Activated CD4-positive, alpha-beta T cell treated with anti-CD3 and anti-CD28 coated beads, Interleukin-10, Interleukin-2, amounts not matched to agents 100 ng/mL and 50 ng/mL, durations not matched to agents 16 hours and 8 hours (primary cell): ENCODE measurements around the gene IPO9.
"Not testable (repeated sequence)": the region's sequence is repeated elsewhere in the genome, so short reads cannot be mapped to it uniquely, and the experiment has no call there.

Experiments
- DNase-seq: peaks from one replicate; pipeline ENCODE4 v3.0.0-alpha.2; 2020

The IPO9 gene

DNA sequence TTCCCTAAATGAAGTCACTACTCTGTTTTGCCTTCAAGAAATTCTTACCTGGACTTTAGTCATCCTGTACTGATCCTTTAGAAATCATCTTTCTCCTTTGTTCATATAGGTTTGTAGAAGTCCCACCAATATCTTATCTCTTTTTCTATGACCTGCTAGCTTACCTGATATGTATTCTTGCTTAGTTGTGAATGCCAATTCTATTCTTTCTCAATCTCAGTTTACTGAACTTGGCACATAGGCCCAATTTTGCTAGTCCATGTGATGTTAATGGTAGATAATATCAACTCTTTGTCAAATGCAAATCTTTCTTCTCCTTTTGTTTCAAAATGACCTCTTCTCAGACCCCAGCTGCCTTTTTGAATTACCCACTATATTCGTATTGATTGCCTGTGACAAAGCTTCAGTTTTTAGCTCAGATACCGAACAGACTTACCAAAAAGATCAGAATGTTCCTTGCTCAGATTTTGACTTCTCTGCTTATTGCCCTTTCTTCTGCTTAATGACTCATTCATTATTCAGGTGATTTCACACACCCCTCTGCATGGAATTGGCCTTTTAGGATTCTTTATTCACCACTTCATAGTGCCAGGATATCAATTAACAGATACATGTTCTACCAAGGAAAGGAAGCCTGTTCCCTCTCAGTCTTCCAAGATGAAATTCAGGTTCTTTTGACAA, 20.6 kb downstream of the IPO9 start:
- DNase-seq, result no peak

DNA sequence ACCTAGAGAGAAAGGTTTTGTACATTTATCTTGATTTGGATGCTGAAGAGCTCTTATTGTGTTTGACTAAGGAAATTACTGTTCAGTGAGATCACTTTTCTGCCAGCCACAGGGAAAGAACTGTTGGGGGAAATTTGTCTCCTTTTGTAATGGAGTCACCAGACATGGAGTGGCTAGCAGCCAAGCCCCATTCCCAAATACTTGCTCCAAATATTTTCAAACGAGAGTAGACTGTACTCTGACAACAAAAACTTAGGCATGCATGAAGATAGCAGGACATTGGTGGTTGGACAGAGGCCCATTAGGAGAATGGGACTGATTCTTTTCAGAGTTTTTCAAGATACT, 21.1 kb downstream of the IPO9 start:
- DNase-seq, result no peak

DNA sequence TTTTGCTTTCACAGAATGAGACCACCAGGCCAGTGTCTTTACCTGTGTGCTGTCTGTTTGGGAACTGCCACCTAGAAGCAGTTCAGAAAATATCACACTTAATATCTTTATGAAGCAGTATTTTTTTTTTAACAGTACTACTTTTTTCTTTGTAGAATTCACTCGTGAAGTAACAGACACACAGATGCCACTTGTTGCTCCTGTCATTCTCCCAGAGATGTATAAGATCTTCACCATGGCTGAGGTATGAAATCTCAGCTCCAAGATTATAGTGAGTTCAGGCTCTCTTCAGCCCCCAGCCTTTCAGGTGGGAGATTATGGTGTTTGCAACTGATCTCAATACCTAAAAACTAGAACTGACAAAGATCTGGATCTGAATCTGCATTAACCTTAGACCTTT, 23.0 kb downstream of the IPO9 start:
- no peak for DNase-seq

- DNase-seq, result not testable (repeated sequence)
Measured at GRCh38 chr1:201856722-201857121, 27.8 kb downstream of the IPO9 start.

- DNase-seq, result no peak
Measured at GRCh38 chr1:201859424-201859823, 30.5 kb downstream of the IPO9 start.

DNA sequence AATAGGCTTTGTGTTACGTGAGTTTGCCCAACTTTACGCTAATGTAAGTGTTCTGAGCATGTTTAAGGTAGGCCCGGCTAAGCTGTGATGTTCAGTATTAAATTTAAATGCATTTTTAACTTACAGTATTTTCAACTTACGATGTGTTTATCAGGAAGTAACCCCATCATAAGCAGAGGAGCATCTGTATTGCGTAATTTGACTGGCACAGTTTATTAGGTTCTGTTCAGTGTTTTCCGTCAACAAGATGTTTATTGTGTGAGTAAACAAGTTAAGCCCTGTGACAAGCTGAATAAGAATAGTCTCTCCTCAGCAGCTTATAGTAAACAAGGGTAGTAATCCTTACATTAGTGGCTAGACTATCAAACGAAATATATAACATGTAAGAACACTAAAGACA, 32.5 kb downstream of the IPO9 start:
- DNase-seq, result no peak

DNA sequence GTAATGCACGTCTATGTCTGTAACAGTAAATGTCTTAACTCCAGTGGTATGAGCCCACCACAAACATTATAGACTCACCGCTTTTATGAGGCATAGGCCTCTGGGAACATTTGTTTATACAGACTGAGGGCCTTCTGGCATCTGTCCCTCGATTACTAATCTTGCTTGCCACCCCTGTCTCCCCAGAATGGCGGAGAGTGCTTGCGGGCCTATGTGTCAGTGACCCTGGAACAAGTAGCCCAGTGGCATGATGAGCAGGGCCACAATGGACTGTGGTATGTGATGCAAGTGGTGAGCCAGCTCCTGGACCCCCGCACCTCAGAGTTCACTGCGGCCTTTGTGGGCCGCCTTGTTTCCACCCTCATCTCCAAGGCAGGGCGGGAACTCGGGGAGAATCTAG, 41.4 kb downstream of the IPO9 start:
- no peak for DNase-seq

DNA sequence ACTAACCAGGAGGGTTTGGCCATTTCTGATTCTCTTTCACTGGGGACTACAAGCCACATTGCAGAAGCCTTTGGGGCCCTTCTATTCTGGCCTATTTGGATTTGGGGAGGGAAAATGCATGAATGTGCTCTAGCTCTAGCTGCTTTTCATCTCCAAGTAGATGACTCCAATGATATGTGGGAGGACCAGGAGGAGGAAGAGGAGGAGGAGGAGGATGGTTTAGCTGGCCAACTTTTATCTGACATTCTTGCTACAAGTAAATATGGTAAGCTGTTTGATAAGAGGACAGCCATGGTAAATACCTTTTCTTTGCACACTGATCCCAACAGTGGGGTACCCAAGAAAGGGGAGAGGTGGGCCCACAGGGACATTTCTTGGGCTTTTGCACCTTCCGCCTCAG, 45.7 kb downstream of the IPO9 start:
- DNase-seq, result no peak

GRCh38 chr1:201876148-201876818, 47.3 kb downstream of the IPO9 start:
- no peak for DNase-seq

- DNase-seq, result peak; percentile 39
Measured at GRCh38 chr1:201877877-201878401, 49.0 kb downstream of the IPO9 start.

DNA sequence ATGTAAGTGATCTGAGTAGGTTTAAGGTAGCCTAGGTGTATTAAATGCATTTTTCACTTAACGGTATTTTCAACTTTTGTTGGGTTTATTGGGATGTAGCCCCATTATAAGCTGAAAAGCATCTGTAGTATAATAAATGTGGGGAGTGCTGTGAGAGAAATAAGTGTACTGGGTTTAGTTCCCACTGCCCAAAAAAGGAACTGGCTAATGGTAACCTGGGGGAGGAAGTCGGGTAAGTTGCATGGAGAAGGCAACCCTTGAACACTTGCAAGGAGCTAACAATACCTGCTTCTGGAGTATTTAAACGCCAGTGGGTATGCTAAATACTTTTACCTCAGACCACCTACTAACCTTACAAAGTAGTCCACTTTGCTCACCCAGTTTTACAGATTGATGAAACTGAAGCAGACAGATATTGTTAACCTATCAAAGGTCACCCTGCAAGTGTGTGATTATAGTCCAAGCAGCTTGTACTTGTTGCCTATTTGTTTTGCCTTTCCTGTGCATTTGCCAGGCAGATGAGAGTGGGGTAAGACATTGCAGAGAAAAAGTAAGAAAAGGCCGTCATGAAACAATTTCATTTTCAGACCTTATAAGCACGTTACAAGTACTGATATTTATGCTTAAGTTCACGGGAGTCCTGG, 52.1 kb downstream of the IPO9 start:
- no peak for DNase-seq

DNA sequence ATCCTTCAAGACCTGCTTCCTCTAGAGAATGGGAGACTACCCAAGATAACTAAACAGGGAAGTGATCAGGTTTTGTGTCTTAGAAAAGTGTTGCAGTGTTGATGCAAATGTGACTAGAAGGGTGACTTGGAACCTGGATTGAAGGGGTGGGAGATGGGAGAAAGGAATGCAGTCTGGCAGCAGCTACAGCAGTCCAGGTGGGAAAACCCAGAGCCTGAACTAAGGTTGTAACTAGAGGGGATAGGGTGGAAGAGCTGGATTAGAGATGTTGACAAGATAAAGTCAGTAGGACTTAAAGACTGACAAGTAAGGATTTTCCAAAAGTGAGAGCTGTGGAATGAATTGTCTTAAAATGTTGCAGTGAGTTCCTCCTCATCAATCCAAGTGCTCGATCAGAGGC, 52.7 kb downstream of the IPO9 start:
- DNase-seq, result no peak

- peak; percentile 8 for DNase-seq
Measured at GRCh38 chr1:201882665-201883132, 53.7 kb downstream of the IPO9 start.

DNA sequence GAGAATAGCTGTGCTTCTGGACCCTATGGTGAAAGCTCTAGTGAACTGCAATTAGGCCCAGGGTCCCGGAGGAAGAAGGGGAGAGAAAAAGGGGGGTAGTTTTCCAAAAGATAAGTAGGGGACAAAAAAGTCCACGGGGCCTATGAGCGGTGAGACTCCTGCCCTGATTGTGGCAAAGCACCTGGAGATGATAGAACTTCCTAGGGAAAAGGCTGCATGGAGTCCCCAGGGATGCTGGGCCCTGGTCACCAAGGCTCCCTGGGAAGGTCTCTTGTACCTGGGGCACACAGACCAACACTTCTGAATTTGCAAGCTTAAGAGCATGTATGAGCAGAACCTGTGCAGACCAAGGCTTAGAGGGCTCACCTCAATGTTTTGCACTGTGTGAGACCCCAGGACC, 54.3 kb downstream of the IPO9 start:
- DNase-seq, result no peak

DNA sequence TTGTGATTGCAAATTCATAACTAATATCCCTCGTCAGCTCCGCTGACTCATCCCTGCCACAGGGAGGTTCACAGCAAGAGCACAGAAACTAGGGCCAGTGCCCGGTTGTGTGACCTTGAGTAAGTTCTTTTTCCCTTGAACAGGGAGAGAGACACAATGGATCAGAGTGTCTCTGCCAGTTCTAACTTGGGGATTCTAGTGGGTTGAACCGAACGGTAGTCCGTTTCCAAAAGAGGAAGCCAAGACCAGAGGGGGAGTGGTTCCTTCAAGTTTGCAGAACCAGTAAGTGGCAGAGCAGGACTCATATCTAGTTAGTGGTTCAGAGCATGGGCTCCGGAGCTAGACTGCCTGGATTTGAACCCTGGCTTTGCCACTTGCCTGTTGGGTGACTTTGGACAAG, 54.8 kb downstream of the IPO9 start:
- peak; percentile 52 for DNase-seq

GRCh38 chr1:201884425-201884824, 55.5 kb downstream of the IPO9 start:
- no peak for DNase-seq

- DNase-seq, result no peak
Measured at GRCh38 chr1:201885531-201886075, 56.6 kb downstream of the IPO9 start.

DNA sequence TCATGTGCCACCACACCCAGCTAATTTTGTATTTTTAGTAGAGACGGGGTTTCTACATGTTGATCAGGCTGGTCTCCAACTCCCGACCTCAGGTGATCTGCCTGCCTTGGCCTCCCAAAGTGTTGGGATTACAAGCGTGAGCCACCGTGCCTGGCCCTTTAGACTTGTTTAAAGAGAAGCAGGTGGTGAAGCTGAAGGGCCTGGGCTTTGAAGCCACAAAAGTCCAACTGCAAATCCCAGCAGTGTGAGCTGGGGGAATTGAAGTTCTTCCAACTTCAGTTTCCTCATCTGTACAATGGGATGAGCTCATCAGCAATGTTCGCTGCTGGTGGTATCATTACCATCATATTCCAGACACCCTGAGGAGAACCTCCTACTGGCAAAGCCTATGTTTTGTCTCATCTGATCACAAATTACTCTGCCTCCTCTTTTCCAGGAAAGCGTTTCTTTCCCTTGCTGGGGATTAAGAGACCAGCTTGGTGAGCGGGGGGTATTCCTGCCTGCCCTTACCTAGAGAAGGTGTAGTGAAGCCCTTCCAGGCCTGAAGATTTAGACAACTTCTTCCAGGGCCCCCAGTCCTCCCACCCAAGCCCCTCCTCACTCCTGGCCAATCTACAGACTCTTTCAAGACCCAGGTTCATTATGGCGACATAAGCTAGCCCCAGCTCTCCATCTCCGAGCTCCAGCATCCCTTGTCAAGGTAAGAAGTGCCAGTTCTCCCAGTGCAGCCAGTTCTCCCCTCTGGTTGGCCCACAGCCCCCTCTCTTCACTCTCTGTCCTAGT, 57.3 kb downstream of the IPO9 start:
- DNase-seq, result no peak

- no peak for DNase-seq
Measured at GRCh38 chr1:201887116-201887866, 58.3 kb downstream of the IPO9 start.

DNA sequence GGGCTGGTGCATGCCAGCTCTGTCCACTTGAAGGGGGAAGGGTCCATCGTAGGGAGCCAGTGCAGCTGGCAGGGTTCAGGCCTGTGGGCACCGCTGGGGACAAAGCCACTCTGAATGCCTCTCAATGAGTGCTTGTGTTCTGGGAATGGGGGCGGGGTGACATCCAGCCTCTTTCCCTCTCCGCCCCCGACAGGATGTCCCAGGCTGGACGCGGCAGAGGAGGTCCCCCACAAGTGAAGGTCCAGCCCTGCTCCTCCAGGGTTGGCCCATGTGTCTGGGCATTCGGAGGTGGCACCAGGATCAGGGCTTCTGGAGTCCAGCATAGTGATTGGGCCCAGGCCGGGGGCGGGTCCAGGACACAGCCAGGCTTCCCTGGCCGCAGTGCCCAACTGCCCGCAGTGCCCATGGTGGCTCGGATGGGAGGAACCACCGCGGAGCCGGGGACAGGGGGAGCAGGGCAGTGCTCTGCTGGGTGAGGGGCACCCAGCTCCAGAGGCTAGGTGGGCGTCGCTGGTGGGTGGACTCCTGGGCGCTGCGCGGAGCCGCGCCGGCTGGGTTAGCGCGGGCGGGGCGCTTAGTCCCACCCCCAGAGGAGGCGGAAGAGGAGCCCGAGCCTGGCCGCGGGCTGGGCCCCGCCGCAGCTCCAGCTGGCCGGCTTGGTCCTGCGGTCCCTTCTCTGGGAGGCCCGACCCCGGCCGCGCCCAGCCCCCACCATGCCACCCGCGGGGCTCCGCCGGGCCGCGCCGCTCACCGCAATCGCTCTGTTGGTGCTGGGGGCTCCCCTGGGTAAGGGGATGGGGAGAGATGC, 59.5 kb downstream of the IPO9 start, which contains the start of gene SHISA4:
Gene SHISA4 (plus strand): TSS at position 617 of the 808 bp plus-strand sequence. CDS start 97 bp downstream, at position 714.
- no peak for DNase-seq
